Measurements from ENCODE around the gene PLEKHG4B.
A peak's percentile ranks its signal among the peaks of the same experiment; 100 is the strongest.
"Not testable (repeated sequence)": the region's sequence is repeated elsewhere in the genome, so short reads cannot be mapped to it uniquely, and the experiment has no call there.

The PLEKHG4B gene

GRCh38 chr5:187042-187431 is 95.1 kb downstream of the PLEKHG4B start:
- no peak for DNase-seq (ENCODE audit: low read depth, low spot score)

- DNase-seq (ENCODE audit: low read depth, low spot score), result no peak
Observed at GRCh38 chr5:187617-188451, 95.9 kb downstream of the PLEKHG4B start.

GRCh38 chr5:188488-189481 is 96.8 kb downstream of the PLEKHG4B start:
- DNase-seq (ENCODE audit: low read depth, low spot score), result peak; percentile 79

- no peak for DNase-seq (ENCODE audit: low read depth, low spot score)
Observed at GRCh38 chr5:189486-189885, 97.5 kb downstream of the PLEKHG4B start.

GRCh38 chr5:189976-190365 is 98.0 kb downstream of the PLEKHG4B start:
- DNase-seq (ENCODE audit: low read depth, low spot score), result no peak

- DNase-seq (ENCODE audit: low read depth, low spot score), result no peak
Observed at GRCh38 chr5:190366-191035, 98.5 kb downstream of the PLEKHG4B start.

- no peak for DNase-seq (ENCODE audit: low read depth, low spot score)
Observed at GRCh38 chr5:191036-191948, 99.3 kb downstream of the PLEKHG4B start, which contains the start of gene LRRC14B. Gene LRRC14B, plus strand, starts transcription at chr5:191495. Its CDS starts 44 bp downstream, at chr5:191539.

- no peak for DNase-seq (ENCODE audit: low read depth, low spot score)
Observed at GRCh38 chr5:191949-192690, 100.2 kb downstream of the PLEKHG4B start.

GRCh38 chr5:192691-192969 is 100.7 kb downstream of the PLEKHG4B start:
- DNase-seq (ENCODE audit: low read depth, low spot score), result no peak

- DNase-seq (ENCODE audit: low read depth, low spot score), result no peak
Observed at GRCh38 chr5:192970-193831, 101.2 kb downstream of the PLEKHG4B start.

- no peak for DNase-seq (ENCODE audit: low read depth, low spot score)
Observed at GRCh38 chr5:194102-194501, 102.1 kb downstream of the PLEKHG4B start.

GRCh38 chr5:194603-195209 is 102.7 kb downstream of the PLEKHG4B start:
- no peak for DNase-seq (ENCODE audit: low read depth, low spot score)

GRCh38 chr5:195401-196160 is 103.6 kb downstream of the PLEKHG4B start:
- no peak for DNase-seq (ENCODE audit: low read depth, low spot score)

GRCh38 chr5:196350-196749 is 104.4 kb downstream of the PLEKHG4B start:
- no peak for DNase-seq (ENCODE audit: low read depth, low spot score)

GRCh38 chr5:197031-197430 is 105.1 kb downstream of the PLEKHG4B start:
- DNase-seq (ENCODE audit: low read depth, low spot score), result not testable (repeated sequence)

GRCh38 chr5:197892-198489 is 106.0 kb downstream of the PLEKHG4B start:
- DNase-seq (ENCODE audit: low read depth, low spot score), result no peak

GRCh38 chr5:198516-199196 is 106.7 kb downstream of the PLEKHG4B start:
- no peak for DNase-seq (ENCODE audit: low read depth, low spot score)

All from activated naive CD8-positive, alpha-beta T cell treated with anti-CD3 and anti-CD28 coated beads, Interleukin-2, amount 50 U/mL, for 16 hours (primary cell).